GM19468 (cell line): Measurements from ENCODE around the gene MYL5.
"Not testable (repeated sequence)": the region's sequence is repeated elsewhere in the genome, so short reads cannot be mapped to it uniquely, and the experiment has no call there.

Source experiments
- ATAC-seq: cut with Tn5 transposase; IDR thresholded peaks from one replicate; pipeline ENCODE4 v1.9.1; 2021; ENCODE audit warnings: mild to moderate bottlenecking, moderate library complexity, moderate number of reproducible peaks; ENCODE audit not compliant: unreplicated experiment; ENCODE audit errors: extremely low read depth

The MYL5 gene

DNA sequence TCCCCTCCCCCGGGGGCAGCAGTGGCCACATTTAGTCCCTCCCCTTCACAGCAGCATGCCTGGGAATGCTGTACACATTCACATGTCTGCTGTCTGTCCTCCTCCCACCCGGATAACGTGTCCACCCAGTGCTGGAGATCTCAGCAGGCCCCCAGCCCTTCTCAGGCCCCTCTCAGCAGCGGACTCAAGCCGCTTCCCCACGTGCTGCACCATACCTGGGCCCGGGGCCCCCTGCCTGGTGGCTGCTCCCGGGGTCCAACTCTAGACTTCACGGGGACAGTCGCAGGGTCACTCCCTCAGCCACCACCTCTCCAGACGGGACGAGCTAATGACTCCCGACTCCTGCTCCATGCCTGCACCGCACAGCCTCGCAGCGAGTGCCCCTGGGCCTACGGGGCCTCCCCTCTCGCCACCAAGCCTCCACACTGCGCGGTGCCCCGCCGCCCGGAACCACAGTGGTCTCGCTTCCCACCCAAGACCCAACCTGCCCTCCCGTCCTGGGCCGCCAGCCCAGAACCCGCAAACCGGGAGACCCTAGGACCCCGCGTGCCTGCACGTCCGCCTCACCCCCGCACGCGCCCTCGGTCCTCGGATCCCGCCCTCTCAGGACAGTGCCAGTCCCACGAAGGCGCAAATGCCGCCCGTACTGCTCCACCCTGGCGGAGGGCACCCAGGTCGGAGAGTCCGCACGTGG is 30.0 kb downstream of the MYL5 start:
- no peak for ATAC-seq

DNA sequence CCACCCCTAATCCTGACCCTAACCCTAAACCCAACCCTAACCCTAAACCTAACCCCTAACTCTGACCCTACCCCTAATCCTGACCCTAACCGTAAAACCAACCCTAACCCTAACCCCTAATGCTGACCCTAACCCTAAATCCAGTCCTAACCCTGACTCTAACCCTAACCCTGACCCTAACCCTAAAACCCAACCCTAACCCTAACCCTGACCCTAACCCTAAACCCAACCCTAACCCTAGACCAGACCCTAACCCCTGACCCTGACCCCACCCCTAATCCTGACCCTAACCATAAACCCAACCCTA is 30.6 kb downstream of the MYL5 start:
- no peak for ATAC-seq

GRCh38 chr4:705278-706082 is 31.1 kb downstream of the MYL5 start, which contains the start of gene PCGF3:
PCGF3 (plus strand) TSS chr4:705832; CDS start chr4:733681, 27,849 bp downstream.
- ATAC-seq = peak; percentile 49

DNA sequence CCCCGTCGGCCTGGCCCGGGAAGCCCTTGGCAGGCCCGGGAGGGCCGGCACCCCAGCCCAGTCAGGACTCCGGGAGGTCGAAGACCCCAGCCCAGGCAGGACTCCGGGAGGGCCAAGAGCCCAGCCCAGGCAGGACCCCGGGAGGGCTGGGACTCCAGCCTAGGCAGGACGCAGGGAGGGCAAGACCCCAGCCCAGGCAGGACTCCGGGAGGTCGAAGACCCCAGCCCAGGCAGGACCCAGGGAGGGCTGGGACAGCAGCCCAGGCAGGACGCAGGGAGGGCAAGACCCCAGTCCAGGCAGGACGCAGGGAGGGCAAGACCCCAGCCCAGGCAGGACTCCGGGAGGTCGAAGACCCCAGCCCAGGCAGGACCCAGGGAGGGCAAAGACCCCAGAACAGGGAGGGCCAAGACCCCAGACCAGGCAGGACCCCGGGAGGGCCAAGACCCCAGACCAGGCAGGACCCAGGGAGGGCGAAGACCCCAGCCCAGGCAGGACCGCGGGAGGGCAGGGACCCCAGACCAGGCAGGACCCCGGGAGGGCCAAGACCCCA is 31.8 kb downstream of the MYL5 start:
- ATAC-seq = not testable (repeated sequence)

DNA sequence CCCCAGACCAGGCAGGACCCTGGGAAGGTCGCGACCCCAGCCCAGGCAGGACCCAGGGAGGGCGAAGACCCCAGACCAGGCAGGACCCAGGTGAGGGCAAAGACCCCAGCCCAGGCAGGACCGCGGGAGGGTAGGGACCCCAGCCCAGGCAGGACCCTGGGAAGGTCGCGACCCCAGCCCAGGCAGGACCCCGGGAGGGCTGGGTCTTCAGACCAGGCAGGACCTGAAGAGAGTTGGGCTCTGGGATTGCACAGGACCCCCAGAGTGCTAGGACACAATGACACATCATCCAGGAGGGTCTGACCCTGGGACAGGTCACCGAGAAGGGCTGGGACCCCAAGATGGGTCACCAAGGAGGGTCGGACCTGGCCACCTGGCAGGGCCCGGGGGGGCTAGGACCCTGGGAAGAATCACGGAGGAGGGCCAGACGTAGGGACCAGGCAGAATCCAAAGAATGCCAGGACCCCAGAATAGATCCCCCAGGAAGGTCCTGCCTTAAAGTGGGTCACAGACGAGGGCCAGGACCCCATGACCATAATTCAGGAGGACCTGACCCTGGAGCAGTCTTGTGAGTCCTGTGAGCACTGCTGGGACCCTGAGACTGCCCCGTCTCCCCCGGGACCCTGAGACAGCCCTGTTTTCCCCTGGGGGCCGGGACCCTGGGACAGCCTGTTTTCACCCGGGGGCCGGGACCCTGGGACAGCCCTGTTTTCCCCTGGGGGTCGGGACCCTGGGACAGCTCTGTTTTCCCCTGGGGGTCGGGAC is 32.7 kb downstream of the MYL5 start:
- no peak for ATAC-seq

GRCh38 chr4:707929-708630 is 33.7 kb downstream of the MYL5 start:
- ATAC-seq = no peak

DNA sequence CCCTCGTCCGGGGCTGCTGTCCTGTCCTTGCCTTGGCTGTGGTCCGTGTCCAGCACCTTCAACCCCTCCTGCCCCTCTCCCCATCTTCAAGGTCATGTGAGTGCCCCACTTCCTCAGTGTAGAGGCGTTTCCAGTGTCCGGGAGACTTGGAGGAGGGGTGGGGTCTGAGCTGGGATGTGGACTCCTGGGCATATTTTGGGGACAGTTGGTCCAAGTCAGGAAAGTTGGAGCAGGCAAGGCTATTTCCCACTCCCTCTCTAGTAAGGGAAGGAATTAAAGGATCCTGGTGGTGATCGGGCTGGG is 34.2 kb downstream of the MYL5 start:
- no peak for ATAC-seq

DNA sequence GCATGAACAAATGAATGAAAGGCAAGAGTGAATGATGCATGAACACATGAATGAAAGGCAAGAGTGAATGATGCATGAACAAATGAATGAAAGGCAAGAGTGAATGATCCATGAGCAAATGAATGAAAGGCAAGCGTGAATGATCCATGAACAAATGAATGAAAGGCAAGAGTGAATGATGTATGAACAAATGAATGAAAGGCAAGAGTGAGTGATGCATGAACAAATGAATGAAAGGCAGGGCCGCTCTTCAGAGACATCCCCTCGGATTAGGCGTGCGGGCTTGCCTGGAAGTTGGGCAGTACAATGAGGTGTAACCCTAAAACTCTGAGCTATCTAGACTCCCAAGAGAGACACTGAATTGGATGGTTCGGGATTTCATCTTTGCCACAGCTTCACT is 35.0 kb downstream of the MYL5 start:
- no peak for ATAC-seq

- no peak for ATAC-seq
Observed at GRCh38 chr4:710116-710515, 35.8 kb downstream of the MYL5 start.

GRCh38 chr4:710916-711315 is 36.6 kb downstream of the MYL5 start:
- no peak for ATAC-seq

DNA sequence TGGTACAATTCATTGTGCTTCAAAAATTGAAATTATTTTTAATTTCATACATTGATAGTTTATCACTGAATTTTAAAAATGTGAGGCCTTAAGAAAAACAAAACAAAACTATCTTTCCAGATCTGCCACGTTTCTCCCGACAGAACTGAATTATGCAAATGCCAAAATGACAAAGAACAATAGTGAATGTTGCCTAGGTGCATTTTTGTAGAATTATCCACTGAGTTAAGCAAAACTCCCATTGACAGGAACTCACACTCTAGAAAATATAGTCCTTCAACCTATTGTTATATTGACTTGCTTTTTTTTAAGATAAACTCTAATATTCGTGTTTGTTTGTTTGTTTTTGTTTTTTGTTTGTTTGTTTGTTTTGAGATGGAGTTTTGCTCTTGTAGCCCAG is 37.8 kb downstream of the MYL5 start:
- ATAC-seq = no peak

DNA sequence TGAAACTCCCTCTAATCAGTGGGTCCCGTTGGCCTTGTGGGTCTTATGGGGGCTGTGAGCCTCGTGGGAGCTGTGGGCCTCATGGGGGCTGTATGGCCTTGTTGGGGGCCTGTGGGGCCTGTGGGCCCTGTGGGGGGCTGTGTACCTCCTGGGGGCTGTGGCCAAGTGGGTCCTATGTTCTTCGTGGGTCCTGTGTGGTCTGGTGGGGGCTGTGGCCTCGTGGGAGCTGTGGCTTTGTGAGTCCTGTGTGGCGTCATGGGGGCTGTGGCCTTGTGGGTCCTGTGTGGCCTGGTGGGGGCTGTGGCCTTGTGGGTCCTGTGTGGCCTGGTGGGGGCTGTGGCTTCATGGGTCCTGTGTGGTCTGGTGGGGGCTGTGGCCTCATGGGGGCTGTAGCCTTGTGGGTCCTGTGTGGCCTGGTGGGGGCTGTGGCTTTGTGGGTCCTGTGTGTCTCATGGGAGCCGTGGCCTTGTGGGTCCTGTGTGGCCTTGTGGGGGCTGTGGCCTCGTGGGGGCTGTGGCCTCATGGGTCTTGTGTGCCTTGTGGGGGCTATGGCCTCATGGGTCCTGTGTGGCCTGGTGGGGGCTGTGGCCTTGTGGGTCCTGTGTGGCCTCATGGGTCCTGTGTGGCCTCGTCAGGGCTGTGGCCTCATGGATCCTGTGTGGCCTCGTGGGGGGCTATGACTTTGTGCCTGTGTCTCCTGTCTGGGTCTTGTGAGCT is 38.7 kb downstream of the MYL5 start:
- ATAC-seq = no peak

GRCh38 chr4:714087-714486 is 39.7 kb downstream of the MYL5 start:
- no peak for ATAC-seq

- ATAC-seq = no peak
Observed at GRCh38 chr4:717601-718320, 43.4 kb downstream of the MYL5 start.

DNA sequence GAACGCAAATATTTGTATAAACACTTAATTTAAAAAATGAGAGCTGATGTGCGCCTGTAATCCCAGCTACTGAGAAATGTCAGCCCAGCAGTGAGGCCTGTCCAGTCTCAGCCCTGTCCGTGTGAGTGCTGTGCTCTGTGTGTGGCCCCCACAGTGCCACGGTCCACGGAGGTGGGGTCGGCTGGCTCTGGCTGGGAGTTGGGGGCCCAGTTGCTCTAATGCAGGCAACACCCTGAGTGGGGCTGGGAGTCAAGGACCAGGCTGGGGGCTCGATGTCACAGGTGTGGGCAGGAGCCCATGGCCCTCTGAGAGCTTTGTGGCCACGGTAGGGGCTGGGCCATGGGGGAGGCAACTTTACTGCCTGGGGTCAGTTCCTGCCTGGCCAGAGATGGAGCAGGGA is 44.1 kb downstream of the MYL5 start:
- ATAC-seq = no peak

- ATAC-seq = no peak
Observed at GRCh38 chr4:720111-720860, 45.9 kb downstream of the MYL5 start.

GRCh38 chr4:721261-722168 is 47.2 kb downstream of the MYL5 start:
- ATAC-seq = no peak
